HL-60/S4 (cell line): ENCODE results near the gene SOX15.
"Not testable (repeated sequence)": the region's sequence is repeated elsewhere in the genome, so short reads cannot be mapped to it uniquely, and the experiment has no call there.

ENCODE experiments used
- in situ Hi-C: fragments of 300-500 bp; cut with MboI; formaldehyde crosslinking; loops from 2 replicates; pipeline ENCODE4 v1.14.3; 2022; ENCODE audit warnings: low sequenced_read_pairs

Gene SOX15

DNA sequence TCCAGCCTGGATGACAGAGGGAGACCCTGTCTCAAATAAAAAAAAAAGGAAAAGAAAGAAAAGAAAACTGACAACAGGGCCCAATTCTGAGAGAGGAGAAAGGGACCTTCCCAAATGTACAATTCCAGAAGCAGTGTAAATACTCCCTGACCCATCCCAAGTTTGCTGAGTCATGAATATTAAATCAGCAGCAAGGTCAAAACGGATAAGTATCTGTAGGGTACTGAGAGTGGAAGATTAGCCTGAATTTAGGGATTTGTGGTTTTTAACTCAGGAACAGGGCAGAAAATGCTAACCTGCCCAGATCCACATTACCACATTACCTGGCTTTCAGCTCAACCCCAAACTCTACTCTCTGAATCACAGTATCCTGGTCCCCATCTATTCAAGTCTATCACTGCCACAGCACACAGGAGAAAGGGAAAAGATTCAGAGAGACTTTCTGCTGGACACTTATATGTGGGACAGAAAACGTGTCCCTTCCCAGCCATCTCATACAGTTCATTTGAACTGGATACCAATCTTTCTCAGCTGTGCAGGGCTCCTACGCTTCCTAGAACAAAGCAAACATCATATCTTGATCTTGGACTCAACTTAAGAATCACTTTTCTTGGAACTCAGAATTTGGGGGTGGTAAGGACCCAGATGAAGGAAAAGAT lies 21.9 kb upstream of the SOX15 start:
- in situ Hi-C loops, result no loop called here

DNA sequence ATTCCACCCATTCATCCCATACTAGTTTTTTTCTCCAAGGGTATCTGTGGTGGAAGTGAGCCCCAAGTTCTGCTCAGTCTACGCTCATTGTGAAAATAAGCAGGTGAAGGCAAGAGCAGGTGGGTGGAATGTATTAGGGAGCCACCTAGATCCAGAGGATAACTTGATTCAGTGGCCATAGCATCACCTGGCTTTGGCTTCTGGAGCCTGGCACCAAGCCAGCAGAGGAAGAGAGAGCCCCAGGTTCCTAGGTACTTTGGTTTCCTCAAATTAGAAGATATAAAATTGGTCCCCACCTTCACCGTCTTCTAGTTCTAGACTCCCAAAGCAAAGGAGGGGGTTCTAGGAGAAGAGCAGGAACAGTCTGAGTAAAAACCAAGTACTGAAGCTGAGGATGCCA lies 20.7 kb upstream of the SOX15 start:
- in situ Hi-C loops, result no loop called here

DNA sequence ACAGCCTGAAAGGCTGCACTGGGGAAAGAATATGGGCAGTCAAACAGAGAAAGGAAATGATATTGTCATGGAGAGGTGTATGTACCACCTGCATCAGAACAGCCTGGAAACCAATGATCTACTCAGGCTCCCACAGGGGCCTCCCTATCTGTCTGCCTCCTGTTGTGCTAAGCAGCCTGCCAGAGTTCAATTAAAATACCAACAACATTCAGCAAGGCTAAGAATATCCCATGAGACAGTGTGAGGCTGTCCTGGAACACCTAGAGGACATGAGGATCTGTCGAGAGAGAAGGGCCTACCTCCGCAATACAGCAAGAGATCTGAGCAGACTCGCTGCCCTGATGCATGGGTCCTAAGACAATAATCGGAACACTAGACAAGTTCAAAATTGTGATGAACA lies 16.4 kb upstream of the SOX15 start:
- in situ Hi-C loops, result no loop called here

DNA sequence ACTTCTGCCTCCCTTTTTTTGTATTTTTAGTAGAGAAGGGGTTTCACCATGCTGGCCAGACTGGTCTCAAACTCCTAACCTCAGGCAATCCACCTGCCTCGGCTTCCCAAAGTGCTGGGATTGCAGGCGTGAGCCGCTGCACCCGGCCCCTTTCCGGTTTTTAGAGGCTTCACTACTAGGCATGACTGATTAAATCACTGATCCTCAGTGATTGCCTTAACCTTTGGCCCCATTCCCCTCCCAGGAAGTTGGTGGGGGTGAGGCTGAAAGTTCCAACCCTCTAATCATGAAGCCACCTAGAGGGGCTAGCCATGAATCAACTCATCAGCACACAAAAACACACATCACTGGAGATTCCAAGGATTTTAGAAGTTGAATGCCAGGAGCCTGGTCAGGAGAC lies 7.7 kb upstream of the SOX15 start:
- in situ Hi-C loops, result not testable (repeated sequence)

DNA sequence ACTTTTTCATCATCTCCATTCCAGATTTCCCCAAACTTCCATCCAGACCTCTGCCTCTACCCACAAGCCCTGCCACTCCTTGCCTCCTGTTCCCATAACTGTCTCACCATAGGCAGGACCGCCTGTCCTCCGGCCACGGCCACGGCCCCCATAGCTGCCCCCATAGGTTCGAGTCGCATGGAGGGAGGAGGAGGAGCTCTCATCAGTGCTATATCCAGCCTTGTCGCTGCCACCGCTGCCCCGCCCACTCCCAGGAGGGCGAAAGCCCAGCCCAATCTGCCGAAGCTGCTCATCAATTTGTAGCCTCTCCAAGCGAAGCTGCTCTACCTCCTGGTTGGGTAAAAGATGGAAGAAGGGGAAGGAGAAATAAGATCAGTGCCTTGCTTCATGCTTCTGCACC lies 3.4 kb upstream of the SOX15 start:
- in situ Hi-C loops, result no loop called here

DNA sequence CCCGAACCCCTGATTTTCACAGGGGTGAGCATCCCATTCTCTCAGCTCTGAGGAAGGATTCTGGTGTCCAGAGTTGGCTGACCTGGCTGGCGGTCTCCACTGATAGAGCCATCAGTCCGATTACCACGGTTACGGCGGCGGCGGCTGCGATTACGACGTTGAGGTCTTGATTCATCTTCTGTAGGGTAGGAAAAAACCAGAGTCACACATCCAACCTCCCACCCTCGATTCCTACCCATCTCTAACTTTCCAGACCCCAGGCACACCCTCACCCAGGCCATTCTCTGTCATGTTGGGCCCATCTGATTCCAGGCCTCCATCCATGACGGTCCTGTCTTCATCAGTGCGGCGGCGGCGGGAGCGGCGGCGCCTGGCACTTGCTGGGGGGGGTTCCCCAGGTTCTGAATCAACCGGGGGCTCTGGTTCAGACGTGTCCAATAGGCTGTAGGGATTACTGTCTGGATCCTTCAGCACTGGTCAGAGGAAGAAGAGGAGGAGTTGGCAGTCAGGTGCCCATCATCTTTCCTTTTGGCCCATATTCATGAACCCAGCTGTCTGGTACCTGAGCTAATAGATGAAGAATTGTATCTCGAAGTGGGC lies 2.6 kb upstream of the SOX15 start:
- in situ Hi-C loops, result no loop called here

DNA sequence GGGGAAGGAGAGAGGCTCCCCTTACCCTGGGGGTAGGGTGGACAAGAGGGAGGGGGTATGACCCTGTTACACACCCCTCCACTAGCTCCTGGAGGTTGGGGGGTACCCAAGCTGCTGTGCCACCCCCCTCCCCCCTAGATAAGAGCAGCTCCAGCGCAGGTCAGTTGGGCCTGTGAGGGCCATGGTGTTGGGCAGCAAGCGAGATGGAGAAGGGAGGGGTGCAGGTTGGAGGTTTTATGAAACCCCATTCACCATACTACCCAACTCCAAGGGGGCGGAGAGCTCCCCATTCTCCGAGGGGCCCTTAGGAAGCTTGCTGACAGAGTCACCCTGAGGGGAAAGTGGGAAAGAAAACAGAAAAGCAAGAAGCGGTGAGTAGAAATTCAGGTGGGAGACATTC lies 1.7 kb upstream of the SOX15 start:
- in situ Hi-C loops, result no loop called here

DNA sequence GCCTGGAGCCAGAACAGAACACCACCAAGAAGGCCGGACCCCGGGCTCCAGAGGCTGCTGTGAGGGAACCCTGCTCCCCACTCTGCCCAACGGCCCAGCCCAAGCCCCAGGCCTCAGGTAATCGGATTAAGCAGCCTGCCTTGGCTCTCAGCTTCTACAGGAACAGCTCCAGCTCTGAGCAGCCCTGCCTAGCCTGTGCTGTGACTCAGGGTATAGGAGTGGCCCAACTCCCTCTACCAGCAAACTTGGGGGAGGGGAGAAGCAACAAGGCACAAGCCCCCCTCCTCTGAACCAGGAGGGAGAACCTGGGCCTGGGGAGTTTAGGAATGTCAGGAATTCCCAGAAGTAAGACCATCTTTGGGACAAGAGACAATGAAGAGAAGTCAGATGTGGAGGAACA lies 849 bp upstream of the SOX15 start:
- in situ Hi-C loops, result no loop called here

DNA sequence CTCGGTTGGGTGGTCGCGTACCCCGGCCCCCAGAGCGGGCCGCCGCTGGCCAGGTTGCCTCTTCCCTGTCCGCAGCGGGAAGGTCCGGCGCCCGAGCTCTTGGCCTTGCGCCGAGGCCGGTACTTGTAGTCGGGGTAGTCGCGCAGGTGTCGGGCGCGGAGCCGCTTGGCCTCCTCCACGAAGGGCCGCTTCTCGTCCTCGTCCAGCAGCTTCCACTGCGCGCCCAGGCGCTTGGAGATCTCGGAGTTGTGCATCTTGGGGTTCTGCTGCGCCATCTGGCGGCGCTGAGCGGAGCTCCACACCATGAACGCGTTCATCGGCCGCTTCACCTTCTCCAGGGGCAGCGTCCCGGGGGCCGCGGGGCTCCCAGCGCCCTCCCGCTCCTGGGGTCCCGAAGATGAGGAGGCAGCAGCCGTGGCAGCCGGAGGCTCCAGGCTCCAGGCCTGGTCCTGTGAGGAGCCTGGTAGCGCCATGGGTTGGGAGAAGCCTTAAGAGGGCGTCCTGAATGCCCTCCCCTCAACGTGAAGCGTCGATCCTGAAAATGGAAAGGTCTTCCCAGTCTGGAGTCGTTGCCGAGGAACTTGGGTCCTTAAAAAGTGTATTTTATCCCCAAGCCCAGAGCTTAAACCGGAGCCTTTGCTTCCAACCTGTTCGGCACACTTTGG lies 558 bp downstream of the SOX15 start:
- in situ Hi-C loops, result no loop called here

DNA sequence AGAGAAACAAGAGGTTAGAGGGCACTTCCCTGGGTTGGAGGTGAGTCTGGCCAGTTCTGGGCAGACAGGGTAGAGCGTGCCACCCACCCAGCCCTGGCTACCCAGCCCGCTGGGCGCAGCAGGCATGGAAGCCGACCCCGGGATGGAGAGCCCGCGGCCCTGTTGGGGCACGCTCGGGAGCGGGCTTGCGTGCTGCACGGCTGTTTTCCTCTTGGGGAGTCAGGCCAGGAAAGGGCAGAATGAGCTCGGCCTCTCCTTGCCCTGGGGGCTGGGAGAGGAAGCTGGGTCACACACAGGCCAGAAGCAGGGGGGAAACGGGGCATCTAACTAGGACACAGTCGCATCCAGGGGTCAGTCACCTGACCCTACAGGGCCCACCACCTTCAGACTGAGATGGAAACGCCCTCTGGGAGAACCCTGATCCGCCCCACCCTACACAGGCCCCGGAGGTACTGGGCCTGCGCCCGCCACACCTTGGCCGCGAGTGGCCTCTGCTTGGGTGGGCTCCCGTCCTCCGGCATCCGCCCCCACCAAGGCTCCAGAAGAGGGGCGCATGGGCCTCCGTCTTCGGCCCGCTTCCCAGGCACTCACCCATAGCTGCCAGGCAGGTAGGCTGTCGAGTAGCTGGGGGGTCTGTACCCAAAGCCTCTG lies 1.2 kb downstream of the SOX15 start:
- in situ Hi-C loops, result no loop called here

DNA sequence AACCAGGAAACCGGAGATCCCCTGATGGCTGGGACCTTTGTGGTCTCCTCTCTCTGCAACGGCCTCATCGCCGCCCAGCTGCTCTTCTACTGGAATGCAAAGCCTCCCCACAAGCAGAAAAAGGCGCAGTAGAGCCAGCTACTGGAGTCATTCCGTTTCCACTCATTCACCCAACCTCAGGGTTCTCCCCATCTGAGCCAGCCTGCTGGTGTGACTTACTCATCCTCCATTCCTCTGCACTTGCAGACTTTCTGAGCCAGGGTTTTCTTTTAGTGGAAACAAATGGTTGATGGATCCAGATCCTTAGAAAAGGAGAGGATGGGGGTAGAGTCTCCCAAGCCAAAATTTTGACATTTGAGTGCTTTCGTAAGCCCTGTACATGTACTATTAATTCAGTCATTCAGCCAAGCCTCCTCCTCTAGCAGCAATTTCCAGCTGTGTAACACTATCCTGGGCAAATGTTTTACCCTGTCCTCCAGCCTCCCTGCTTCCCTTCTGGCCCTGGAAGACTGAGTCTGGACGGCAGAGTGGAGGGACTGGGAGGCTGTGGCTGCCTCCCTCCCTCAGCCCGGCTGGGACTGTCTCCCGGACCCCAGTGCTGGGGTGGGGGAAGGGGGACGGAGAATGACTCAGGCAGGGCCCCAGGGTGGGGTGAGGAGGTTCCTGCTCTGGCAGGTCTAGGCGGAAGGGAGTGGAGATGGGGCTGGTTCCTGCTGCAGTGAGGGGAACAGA lies 2.3 kb downstream of the SOX15 start:
- in situ Hi-C loops, result no loop called here

DNA sequence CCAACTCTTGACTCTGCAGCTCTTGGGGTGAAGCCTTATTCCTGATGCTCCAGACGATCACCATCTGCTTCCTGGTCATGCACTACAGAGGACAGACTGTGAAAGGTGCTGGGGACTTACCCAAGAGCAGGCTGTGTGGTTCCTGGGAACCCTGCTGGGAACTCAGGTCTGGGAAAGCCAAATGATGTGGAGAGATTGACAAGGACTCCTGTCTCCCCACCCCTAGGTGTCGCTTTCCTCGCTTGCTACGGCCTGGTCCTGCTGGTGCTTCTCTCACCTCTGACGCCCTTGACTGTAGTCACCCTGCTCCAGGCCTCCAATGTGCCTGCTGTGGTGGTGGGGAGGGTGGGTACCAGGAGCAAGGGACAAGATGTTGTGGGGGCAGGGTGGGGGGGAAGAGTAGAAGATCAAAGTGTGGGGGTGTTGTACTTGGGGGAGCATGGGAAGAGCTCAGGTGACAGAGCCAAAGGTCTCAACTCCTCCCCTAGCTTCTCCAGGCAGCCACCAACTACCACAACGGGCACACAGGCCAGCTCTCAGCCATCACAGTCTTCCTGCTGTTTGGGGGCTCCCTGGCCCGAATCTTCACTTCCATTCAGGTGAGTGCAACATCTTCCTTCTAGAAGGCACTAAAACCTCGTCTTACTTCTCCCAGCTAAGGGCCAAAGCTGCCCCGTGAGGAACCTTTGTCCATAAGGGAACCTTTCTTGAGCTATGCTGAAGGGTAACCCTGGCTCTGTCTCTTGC lies 3.0 kb downstream of the SOX15 start:
- in situ Hi-C loops, result no loop called here

DNA sequence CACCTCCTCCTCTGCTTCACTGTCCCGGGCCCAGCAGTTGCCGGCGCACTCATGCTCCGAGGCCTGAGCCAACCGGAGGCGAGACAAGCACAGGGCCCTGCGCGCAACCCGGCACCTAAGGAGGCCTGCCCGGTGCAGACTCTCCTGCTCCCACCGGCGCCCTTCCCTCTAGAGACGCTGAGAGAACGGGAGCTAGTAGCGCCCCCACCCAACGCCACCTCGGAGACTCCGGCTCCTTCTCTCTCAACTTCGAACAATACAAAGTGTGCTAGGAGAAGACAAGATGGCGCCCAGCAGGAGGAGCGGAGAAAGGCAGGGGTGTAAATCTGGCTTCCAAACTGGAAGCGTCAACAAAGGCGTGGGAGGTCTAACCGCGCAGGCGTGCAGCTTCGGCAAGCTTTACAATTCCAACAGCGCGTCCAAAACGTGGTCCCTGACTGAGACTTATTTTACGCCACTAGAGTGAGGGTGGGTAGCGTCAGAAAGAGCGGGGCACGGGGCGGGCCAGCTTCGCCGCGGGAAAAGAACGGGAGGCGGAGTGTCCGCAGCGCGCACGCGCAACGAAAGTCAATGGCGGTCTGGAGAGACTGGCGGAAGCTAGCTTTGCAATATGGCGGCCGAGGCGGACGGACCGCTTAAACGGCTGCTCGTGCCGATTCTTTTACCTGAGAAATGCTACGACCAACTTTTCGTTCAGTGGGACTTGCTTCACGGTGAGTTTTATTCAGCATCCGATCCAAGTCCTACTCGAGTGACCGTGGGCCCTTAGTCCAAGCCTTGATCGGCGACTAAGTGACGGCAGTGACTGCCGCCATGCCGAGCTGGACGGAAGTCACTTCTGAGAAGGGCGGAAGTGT lies 6.4 kb downstream of the SOX15 start, which contains the start of gene MPDU1:
Gene MPDU1 (plus strand): TSS at position 600 of the 857 bp plus-strand sequence. CDS start 11 bp downstream, at position 611.
- in situ Hi-C loops, result no loop called here

DNA sequence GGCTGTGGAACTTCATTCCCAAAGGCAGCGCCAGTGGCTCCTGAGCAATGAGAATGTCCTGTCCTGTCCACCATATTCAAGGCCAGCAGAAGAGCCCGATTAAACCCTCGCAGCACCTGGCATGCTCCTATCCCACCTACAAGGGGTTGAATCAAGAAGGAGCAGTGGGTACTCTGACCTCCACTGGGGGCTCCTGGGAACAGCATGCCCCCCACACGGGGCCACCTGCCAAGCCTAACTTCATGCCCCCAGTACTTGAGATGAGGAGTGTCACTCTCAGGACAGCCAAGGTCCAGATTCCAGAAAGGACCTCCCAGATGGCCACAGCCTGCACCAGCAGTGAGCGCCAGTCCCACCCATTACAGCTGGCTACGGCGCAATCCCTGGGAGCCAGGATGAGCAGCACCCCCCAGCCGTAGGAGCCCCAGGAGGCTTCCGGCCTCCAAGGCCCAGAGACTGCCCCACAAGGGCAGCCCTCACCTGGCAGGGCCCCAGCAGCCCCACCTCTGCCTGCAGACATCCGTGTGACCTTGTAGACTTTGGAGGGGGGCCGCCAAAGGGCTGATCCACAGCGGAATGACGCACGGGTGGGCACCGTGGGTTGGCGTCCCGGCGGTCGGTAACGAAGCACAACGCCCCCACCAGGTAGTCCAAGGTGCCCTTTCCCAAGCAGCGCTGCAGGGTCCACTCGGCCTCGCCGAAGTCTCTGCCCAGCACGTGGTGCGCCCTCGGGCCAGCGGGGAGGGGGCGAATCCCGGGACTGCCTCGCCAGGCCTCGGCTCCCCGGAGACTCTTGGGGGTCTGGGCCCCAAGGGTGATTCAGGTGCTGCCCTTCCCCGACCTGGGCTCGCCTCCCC lies 7.3 kb downstream of the SOX15 start:
- in situ Hi-C loops, result no loop called here

DNA sequence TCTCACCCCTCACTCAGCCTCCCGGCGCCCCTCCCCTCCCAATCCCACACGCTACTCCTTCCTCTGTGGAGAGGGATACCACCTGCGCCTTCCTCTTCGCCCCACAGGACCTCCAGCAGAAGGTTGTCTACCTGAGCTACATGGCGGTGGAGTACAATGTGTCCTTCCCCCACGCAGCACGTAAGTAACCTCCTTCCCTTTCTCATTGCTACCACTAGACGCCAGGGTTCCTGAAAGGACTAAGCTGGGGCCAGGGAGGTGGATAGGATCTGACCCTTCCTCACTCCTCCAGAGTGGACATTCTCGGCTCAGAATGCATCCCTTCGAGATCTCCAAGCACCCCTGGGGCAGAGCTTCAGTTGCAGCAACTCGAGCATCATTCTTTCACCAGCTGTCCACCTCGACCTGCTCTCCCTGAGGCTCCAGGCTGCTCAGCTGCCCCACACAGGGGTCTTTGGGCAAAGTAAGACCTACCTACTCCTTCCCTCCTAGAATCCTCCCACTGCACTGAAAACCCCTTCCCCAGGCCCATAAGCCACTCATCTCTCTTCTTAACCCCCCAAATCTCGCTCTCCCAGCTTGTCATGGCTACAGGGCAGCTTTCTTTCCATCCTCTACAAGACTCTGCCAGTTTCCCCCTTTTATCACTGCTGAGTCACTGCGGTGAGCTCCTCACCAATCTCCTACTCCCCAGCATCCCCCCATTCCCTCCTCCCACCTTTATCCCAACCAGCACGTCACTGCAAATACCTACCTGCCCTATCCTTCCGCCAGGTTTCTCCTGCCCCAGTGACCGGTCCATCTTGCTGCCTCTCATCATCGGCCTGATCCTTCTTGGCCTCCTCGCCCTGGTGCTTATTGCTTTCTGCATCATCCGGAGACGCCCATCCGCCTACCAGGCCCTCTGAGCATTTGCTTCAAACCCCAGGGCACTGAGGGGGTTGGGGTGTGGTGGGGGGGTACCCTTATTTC lies 9.0 kb downstream of the SOX15 start:
- in situ Hi-C loops, result no loop called here

DNA sequence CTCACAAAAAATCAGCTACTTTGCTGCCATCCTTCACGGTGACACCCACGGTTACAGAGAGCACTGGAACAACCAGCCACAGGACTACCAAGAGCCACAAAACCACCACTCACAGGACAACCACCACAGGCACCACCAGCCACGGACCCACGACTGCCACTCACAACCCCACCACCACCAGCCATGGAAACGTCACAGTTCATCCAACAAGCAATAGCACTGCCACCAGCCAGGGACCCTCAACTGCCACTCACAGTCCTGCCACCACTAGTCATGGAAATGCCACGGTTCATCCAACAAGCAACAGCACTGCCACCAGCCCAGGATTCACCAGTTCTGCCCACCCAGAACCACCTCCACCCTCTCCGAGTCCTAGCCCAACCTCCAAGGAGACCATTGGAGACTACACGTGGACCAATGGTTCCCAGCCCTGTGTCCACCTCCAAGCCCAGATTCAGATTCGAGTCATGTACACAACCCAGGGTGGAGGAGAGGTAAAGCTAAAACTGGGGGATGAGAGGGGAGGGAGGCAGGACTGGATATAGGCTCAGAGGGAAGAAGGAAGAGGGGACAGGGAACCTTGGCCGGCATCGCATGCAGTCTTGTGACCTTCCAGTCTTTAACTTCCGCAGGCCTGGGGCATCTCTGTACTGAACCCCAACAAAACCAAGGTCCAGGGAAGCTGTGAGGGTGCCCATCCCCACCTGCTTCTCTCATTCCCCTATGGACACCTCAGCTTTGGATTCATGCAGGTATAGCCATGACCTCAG lies 9.9 kb downstream of the SOX15 start:
- in situ Hi-C loops, result no loop called here
